Skin of body (tissue), 2 donors: ENCODE measurements around the gene CARTPT. TPM values are rescaled to one million over a fixed set of nuclear protein-coding genes. Genes with fewer than 3 reads are reported as not detected.
A peak's percentile ranks its signal among the peaks of the same experiment; 100 is the strongest.

Source experiments
- DNase-seq: peaks from one replicate; lab custom pipeline; 2025; lab: John Stamatoyannopoulos, UW
- total RNA-seq: library from RNA; depleted of rRNA; stranded (reverse); fragments of >200 nt; gene quantifications from one replicate; pipeline ENCODE4 v1.2.3, GENCODE V29; 2014

The CARTPT gene
- total RNA-seq, 1 donor from 2014 or later = not detected

DNA sequence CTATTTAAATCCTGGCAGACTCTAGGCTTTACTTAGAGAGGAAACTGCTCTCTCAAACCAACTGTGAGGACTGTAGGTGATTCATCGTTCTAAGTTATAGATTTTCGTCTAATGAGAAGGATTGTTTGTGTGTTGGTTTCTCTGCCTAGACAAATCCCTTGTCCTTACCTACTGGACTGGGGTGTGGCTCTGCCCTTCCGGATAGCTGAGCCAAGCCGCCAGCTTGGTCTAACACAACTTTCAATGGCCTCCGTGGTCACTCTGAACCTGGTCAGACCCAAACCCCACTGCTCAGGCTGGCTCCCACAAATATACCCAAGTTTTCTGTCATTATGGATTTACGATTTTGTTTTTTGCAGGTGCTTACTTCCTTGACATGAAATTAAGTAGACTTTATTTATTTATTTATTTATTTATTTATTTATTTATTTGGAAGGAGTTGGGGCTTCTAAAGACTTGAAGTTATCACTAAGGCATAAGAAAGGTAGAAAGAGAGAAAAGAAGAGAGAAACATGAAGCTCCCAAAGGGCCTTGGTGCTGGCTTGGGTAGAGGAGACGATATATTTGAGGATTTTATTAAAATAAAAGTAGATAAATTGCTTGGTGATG is 19.0 kb downstream of the CARTPT start:
- no peak for DNase-seq

GRCh38 chr5:71738662-71739361 is 19.7 kb downstream of the CARTPT start:
- no peak for DNase-seq

DNA sequence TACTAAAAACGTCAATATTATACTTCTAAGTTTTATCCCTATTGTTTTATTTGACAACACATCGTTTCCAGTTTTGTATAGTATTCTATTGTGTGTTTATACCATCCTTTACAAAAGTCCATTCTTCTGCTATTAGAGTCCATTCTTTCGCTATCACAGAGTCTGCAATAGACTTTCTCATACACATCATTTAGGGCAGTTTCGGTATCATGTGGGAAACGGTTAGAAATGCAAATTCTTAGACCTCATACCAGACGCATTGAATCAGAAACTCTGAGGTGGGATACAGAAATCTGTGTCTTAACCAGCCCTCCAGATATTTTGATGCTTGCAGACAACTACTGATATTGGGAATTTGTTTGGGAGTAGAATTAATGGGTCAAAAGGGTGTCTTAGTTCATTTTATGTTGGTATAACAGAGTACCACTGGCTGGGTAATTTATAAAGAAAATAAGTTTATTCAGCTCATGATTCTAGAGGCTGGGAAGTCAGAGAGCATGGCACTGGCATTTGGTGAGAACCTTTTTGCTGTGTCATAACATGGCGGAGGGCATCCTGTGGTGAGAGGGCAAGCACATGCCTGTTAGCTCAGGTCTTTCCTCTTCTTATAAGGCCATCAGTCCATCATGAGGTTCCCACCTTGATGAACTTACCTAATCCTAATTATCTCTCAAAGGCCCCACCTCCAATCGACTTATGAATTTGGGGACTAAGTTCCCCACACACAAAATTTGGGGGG is 21.1 kb downstream of the CARTPT start:
- no peak for DNase-seq

- no peak for DNase-seq
Measured at GRCh38 chr5:71743155-71743554, 24.1 kb downstream of the CARTPT start.

GRCh38 chr5:71744009-71744790 is 25.1 kb downstream of the CARTPT start:
- no peak for DNase-seq

GRCh38 chr5:71747182-71747581 is 28.1 kb downstream of the CARTPT start:
- no peak for DNase-seq

DNA sequence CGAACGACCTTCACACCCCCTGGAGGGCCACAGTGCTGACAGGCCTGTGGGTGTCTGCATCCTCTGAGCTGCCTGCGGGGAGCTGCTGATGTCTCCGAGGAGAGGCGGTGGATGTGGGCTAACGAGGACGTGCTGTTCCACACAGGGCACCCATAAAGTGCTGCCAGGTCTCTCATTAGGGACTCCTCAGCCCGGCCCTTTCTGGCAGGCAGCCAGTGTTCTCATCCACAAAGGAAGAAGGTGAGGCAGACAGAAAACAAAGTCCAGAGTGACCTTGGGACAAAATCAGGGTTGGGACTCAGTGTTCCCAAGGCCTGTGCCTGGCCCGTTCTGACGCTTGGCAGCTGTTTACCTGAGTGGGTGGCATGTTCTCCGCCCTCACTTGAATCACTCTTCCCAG is 29.3 kb downstream of the CARTPT start:
- no peak for DNase-seq

- no peak for DNase-seq
Measured at GRCh38 chr5:71751422-71751821, 32.3 kb downstream of the CARTPT start.

GRCh38 chr5:71752441-71753190 is 33.5 kb downstream of the CARTPT start:
- no peak for DNase-seq

GRCh38 chr5:71757590-71758543 is 38.8 kb downstream of the CARTPT start:
- DNase-seq = peak; percentile 36

DNA sequence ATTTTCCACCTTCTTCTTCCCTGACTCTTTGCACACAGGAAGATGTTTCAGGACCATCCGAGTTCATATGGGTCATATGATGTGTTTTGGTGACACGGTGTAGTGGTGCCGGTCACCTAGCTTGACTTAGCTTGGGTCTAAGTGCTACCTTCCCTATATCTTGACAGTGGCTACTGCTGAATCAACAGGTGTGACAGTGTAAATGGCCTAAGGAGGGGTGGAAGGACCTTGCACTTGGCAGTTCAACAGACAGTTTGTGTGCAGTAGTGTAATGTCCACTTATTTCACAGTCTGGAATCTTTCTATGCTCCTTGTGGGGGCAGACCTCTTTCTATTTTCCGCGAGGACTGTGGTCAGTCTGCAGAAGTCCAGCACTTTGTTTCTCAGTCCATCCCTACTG is 43.8 kb downstream of the CARTPT start:
- no peak for DNase-seq

GRCh38 chr5:71767661-71768060 is 48.6 kb downstream of the CARTPT start:
- DNase-seq = no peak

- no peak for DNase-seq
Measured at GRCh38 chr5:71769287-71769686, 50.2 kb downstream of the CARTPT start.

DNA sequence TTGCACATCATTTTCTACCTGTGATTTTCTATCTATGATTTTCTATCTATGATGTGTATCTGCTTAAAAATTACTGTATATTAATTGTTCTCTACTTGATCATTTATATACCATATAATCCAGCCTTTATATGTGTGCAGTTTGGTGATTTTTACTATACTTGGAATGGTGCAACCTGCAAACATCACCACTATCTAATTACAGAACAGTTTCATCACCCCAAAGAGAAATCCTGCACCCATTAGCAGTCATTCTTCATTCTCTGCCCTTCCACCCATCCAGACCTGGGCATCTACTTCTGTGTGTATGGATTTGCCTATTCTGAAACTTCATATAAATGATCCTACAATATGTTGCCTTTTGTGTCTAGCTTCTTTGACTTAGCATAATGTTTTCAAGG is 51.3 kb downstream of the CARTPT start:
- no peak for DNase-seq

Other genes with a start within 250 kb of the CARTPT start
- gene MCCC2, start 131.9 kb upstream of the CARTPT start, total RNA-seq = 25.5 TPM